ENCODE data around the gene GPR176.
"Not testable (repeated sequence)": the region's sequence is repeated elsewhere in the genome, so short reads cannot be mapped to it uniquely, and the experiment has no call there.

The GPR176 gene

GRCh38 chr15:39817892-39818291 is 102.2 kb downstream of the GPR176 start:
- no peak for DNase-seq (ENCODE audit: low read depth in 1 of 2, low spot score in 1 of 2)

GRCh38 chr15:39814489-39814888 is 105.6 kb downstream of the GPR176 start:
- no peak for DNase-seq (ENCODE audit: low read depth in 1 of 2, low spot score in 1 of 2)

- not testable (repeated sequence) for DNase-seq (ENCODE audit: low read depth in 1 of 2, low spot score in 1 of 2)
Measured at GRCh38 chr15:39812651-39813050, 107.4 kb downstream of the GPR176 start.

GRCh38 chr15:39808909-39809308 is 111.2 kb downstream of the GPR176 start:
- no peak for DNase-seq (ENCODE audit: low read depth in 1 of 2, low spot score in 1 of 2)

- no peak for DNase-seq (ENCODE audit: low read depth in 1 of 2, low spot score in 1 of 2)
Measured at GRCh38 chr15:39807791-39808190, 112.3 kb downstream of the GPR176 start.

GRCh38 chr15:39804026-39804425 is 116.0 kb downstream of the GPR176 start:
- DNase-seq (ENCODE audit: low read depth in 1 of 2, low spot score in 1 of 2) = no peak

GRCh38 chr15:39803016-39803415 is 117.0 kb downstream of the GPR176 start:
- no peak for DNase-seq (ENCODE audit: low read depth in 1 of 2, low spot score in 1 of 2)

GRCh38 chr15:39801641-39802309 is 118.3 kb downstream of the GPR176 start:
- DNase-seq (ENCODE audit: low read depth in 1 of 2, low spot score in 1 of 2) = no peak

GRCh38 chr15:39799552-39800011 is 120.5 kb downstream of the GPR176 start:
- DNase-seq (ENCODE audit: low read depth in 1 of 2, low spot score in 1 of 2) = no peak

- DNase-seq (ENCODE audit: low read depth in 1 of 2, low spot score in 1 of 2) = no peak
Measured at GRCh38 chr15:39798382-39798781, 121.7 kb downstream of the GPR176 start.

- DNase-seq (ENCODE audit: low read depth in 1 of 2, low spot score in 1 of 2) = no peak
Measured at GRCh38 chr15:39797407-39797806, 122.7 kb downstream of the GPR176 start.

- DNase-seq (ENCODE audit: low read depth in 1 of 2, low spot score in 1 of 2) = no peak
Measured at GRCh38 chr15:39796601-39797000, 123.5 kb downstream of the GPR176 start.

- DNase-seq (ENCODE audit: low read depth in 1 of 2, low spot score in 1 of 2) = no peak
Measured at GRCh38 chr15:39795486-39795885, 124.6 kb downstream of the GPR176 start.

- DNase-seq (ENCODE audit: low read depth in 1 of 2, low spot score in 1 of 2) = no peak
Measured at GRCh38 chr15:39794954-39795353, 125.1 kb downstream of the GPR176 start.

- no peak for DNase-seq (ENCODE audit: low read depth in 1 of 2, low spot score in 1 of 2)
Measured at GRCh38 chr15:39793923-39794322, 126.1 kb downstream of the GPR176 start.

- DNase-seq (ENCODE audit: low read depth in 1 of 2, low spot score in 1 of 2) = no peak
Measured at GRCh38 chr15:39792844-39793335, 127.2 kb downstream of the GPR176 start.

GRCh38 chr15:39792025-39792843 is 127.8 kb downstream of the GPR176 start:
- DNase-seq (ENCODE audit: low read depth in 1 of 2, low spot score in 1 of 2) = no peak

- DNase-seq (ENCODE audit: low read depth in 1 of 2, low spot score in 1 of 2) = no peak
Measured at GRCh38 chr15:39789736-39790135, 130.3 kb downstream of the GPR176 start.

GRCh38 chr15:39788800-39789565 is 131.1 kb downstream of the GPR176 start:
- DNase-seq (ENCODE audit: low read depth in 1 of 2, low spot score in 1 of 2) = no peak

GRCh38 chr15:39788108-39788507 is 132.0 kb downstream of the GPR176 start:
- no peak for DNase-seq (ENCODE audit: low read depth in 1 of 2, low spot score in 1 of 2)

GRCh38 chr15:39787479-39787878 is 132.6 kb downstream of the GPR176 start:
- no peak for DNase-seq (ENCODE audit: low read depth in 1 of 2, low spot score in 1 of 2)
